ENCODE measurements around the gene TXNRD2.

The TXNRD2 gene

DNA sequence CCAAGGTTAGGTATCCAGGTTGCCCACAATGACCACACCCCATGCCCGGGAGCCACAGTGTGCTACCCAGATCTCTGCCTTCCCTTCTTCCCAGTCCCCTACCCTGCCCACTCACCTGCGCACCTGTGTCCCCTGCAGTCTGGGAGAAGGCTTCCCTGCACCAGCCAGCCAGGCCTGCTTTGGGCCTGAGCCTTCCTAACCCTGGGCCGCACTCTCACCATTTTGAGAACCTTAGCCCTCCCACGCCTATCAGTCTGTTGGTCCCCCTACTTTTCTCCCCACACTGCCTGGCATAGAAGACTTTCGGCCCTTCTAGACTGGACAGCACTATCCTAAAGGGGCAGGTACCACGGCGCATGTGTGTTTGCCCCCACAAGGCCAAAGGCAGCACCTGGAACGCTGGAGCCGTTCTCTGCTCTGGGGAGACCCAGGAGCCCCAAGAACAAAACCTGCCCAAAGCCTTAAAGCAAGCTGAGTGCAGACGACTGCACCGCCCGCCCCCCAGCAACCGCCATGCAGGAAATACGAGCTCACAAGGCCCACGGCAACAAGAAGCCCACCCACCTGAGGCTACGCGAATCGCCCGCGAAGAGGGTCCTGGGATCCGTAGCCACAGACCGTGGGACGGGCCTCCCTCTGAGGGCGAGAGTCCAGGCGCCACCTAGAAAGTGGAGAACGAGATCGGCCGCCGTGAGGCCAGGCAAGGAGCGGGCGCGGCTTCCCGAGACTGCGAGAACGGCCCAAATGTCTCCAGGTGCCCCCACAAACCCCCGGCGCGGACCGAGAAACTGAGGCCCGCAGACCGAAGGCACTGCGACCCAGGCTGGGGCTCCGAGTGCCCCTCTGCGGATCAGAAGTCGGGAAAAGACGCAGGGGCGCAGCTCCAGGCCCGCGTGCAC, 87.5 kb downstream of the TXNRD2 start:
- peak; percentile 39 for DNase-seq

DNA sequence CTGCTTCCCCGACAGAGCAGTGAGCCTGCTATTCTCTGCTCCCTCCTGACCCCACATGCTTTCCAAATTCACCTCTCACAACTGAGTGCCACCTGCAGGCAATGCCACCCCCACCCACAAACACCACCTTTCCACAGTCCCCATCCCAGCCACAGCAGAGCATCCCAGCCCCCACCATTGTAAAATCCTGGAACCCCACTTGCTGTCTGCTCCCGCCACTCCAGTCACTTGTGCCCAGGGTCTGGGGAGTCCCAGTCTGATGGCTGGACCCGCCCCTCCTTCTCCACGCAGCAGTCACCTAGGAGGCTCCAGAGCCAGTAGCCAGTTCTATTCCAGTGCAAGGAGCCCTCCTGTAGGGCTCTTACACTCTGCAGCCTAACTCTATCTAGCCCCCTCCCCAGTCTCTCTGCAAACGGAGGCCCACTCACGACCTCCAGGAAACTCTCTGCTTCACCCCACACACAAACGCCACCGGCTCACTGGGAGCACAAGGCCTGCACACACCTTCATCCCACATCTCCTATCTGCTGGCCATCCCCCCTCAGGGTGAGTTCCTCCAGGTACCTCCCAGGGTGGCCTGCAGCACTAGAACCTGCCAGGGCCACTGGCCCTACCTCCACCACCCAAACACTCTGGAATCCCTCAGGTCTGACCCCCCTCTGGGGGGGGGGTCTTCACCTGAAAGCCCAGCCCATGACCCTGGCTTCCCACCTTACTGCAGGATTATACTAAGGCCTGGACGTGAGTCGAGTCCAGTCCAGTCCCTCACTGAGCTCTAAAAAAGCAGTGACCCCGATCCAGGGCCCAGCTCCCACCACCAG, 88.3 kb downstream of the TXNRD2 start:
- DNase-seq, result no peak

DNA sequence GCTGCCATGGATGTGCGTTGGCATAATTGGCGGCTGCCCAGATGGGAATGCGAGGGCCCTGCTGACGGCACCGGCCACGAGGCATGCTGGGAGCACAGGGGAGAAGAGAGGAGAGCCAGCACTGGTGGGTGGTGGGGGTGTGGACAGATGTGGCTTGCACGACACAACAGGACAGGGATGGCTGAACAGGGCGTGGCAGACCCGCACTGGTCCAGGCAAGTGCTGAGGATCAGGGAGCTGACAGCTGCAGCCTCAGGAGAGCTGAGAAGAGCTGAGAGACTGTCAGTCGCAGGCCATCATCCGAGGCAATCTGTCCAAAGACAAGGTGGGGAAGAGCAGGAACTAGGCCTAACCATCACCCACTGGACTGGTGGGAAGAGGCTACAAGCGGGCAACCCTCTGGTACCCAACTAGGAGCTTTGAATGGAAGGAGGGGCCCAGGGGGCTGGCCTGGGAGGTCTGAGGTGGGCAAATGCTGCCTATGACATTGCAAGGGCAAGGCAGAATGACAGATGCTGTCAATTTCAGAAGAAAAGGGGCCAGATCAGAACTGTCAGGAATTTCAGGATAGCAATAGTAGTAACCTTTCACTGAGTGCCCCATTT, 89.3 kb downstream of the TXNRD2 start:
- DNase-seq, result no peak

DNA sequence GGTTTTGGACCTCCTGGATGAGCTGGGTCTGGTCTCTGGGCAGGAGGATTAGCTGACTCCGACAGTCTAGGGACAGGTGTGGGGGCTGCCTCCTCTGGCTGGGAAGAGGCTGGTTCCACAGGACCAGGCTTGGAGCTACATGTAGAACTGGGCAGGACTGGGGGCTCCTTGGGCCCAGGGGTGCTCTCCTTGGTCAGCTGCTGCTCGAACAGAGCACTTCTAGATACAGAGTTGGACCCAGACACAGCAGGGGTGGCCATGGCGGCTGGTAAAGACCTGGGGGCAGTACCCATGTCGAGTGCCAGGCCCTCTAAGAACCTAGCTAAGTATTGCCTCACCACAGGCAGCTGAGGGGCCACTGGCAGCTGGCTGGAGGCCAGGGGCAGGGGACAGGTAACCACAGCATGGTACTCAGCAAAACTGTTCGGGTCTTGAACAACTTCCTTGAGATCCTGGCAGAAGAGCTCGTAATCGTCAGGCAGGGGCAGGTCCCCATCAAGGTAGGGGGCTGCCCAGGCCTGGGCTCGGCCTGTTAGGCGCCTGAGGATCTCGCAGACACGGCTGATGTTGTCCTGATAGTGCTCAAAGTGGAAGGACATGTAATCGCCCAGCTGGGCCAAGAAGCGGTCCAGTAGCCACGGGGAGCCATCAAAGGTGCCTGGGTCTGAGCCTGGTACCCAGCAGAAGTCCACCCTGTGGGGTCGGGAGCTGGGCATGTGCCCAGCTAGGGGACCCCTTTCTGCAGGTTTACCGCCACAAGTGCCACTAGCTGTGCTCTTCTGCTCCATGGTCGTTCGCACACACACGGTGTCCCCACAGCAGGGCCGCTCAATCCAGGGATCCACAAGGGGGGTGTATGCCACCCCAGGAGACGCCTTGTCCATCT, 90.1 kb downstream of the TXNRD2 start:
- DNase-seq, result no peak

DNA sequence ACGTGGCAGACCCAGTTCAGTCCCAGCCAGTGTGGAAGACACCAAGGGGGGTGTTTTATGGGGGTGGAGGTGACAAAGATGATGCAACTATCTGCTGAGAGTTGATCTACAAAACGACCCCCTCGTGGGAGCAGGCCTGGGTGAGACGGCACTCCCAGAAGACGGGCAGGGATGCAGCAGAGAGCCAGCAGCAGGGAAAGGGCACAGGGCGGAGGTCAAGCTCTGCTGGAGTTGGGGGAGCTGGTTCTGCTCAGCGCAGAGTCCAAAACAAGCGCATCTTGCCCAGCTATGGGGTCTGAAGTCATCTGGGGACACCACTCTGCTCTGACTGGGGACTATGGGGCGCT, 90.9 kb downstream of the TXNRD2 start:
- no peak for DNase-seq

DNA sequence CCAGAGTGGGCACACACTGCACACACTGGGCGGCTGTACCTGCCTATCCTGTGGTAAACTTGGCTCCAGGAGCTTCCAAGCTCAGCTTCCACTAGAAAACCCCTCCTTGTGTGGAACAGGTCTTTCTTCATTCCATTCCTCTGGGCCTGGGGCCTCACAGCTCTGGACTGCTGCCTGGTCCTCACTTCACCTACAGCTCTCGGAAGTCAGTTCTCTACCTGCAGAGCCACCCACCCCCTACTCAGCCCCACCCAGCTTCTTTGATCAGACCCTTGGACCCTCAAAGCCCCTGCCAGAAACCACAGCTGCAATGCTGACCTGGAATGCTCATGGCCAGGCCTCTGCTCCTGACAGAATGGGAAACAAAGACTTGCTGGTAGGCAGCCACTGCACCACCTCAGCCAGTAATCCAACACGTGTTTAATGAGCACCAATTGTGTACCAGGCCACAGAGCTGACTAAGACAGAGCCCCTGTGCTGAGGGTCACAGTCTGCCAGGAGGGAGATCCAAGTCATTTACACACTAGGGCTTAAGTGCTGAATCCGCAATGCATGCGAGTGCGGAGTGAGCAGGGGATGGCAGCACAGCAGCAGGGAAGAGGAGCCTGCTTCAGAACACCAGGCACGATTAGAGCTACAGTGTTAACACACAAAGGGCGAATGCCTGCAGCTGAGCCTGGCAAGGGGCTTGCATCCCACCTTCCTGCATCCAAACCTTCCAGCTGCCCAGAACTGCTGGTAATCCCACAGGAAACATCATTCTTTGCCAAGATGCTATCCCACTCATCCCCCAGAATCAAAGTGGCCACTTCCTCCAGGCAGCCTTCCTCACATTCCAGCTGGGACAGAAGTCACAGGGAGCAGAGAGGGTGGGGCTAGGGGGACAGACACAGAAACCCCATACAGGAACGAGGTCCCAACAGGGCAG, 91.5 kb downstream of the TXNRD2 start:
- DNase-seq, result no peak

DNA sequence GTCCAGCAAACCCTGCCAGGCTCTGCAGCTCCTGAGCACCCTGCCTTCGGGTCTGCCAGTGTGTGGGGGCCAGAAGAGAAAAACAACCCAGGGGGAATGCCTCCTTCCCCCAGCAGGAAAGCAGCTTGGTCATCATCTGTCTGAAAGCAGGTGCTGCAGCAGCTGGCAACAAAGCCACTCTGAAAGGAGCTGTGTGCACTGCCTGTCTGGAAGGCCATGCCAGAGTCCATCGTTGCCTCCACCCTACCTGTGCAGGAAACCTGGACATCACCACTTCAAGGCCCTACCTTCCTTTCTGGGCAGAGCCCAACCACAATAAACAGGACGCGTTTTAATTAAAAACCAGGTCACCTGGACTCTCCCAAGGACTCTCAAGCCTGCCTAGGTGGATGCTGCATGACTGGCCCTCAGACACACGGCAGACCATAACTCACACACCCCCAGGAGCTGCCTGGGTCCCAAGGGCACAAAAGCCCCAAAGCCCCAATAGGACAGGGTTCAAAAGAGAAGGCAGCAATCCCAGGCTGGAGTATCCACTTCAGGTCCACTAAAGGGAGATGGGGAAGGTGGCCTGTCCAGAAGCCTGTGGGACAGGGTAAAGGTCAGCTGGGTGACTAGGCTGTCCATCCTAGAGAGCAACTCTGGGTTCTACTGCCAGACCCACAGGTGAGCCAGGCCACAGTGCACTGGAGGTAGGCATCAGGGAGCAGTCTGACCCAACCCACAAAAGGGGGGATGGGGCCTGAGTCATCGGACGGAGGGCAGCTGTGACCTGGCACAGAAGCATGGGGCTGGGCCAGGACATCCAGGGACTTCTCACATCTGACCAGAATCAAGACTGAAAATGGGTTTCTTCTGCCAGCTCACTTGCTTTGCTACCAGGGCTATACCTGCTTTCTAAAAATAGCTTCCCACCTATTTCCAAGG, 93.1 kb downstream of the TXNRD2 start:
- peak; percentile 39 for DNase-seq

DNA sequence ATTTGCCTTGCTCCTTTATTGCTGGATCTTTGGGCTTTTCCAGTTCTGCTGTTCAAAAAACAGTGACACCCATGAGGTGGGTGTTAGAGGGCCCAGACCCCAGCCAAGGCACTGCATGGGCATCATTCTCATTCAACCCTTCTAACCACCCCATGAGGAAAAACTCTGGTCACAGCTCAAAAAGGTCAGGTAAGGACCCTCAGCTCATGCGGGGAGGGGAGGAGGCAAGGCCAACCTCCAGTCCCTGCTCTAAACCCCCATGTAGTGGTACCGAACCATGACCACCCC, 94.3 kb downstream of the TXNRD2 start:
- DNase-seq, result no peak

DNA sequence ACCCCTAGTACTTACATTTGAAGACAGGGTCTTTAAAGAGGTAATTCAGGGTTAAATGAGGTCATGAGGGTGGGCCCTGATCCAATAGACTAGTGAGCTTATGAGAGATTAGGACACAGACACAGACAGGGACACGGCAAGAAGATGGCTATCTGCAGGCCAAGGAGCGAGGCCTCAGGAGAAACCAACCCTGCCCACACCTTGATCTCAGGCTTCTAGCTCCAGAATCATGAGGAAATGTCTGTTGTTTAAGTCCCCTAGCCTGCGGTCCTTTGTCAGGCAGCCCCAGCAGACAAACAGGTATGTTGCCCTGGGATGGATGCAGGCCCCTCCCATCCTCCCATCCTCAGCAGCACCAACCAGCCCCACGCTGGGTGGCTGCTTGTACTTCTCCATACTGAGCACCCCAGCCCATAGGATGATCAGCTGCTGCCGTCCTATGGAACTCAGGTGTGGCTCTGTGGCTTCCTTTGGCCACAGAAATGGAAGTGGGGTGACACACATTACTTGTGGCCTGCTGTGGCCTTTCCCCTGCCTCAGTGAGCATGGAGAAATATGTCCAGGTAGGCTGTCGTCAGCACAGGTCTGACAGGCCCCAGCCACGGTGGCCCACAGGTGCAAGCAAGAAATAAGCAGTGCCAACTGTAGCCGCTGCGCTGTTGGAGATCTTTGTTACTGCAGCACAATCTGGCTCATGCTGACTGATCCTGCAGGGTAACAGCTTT, 94.8 kb downstream of the TXNRD2 start:
- no peak for DNase-seq

DNA sequence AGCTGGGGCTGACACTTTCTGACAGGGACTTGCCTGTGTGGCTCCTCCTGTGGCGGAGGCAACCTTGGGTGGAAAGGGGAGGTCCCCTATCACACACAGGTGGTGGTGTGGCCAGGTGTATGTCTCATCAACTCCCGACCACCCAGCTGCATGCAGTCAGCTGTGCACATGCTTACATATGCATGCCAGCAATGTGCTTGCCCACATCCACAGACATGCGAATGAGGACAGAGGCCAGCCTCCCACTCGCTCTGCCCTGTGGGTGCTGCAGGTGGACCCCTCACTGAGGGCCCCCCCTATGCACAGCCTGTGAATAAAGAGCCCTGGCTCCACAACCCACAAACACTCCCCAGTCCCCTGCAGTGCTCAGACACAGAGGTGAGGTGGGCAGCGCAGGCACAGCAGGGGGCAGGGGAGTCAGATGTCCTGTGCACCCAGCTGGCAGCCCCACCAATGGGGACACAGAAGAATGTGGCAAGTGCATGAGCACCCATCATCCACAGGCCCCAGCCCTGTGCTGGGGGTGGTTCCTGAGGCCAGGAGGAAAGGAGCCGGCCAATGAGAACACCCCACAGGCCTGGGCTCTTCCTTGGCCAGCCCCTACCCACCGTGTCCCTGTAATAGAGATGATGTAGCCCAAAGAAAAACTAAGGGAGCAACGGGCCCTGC, 96.4 kb downstream of the TXNRD2 start:
- DNase-seq, result no peak

DNA sequence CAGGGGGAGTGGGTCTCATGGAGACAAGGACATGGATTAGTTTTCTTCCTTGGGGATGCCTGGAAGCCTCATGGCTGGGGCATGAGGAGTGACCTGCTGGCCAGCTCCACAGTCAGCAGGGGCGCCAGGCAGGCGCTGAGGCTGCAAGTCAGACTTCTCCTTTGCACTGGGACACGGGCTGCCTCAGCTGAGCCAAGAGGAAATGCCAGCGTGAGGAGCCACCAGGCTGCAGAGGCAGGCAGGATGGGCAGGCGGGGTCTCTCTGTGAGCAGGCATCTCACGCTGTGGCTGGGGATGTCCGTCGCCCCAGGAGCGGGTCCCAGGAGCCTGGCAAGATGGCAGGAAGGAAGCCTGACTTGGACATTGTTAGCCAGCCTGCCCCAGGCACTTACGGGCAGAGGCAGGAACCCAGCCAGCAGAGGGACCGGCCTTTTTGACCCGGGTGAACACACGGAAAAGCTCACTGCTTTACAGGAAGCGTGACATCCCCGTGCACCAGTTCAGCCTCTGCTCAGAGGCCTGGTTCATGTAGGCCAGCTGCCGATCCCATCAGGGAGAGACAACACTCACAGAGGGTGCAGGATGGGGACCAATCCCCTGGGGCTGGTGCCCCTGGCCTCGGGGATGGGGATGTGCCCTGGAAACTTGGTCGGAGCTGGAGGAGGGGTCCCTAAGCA, 97.1 kb downstream of the TXNRD2 start:
- DNase-seq, result no peak

DNA sequence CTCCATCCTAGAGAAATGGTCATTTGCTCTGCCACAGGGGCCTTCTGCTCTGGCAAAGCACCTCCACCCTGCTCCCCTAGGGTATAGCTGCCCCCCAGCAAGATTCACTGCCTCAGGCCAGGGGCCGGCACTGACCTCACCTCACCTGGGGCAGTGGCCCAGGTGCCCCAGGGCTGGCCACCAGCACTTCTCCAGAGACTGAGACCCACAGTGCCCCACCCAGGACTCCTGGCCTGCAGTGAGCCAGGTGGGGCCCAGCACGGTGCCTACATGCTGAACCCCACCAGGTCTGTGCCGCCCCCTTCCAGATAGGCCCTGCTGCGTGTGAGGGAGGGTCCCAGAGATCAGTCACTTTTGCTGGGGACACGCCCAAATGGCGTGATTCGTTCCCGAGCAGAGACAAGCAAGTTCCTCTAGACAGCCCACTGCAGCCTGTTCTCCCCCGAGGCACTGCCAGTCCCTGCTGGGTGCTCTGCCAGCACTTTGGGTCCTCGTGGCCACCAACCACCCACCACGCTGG, 97.7 kb downstream of the TXNRD2 start:
- no peak for DNase-seq

DNA sequence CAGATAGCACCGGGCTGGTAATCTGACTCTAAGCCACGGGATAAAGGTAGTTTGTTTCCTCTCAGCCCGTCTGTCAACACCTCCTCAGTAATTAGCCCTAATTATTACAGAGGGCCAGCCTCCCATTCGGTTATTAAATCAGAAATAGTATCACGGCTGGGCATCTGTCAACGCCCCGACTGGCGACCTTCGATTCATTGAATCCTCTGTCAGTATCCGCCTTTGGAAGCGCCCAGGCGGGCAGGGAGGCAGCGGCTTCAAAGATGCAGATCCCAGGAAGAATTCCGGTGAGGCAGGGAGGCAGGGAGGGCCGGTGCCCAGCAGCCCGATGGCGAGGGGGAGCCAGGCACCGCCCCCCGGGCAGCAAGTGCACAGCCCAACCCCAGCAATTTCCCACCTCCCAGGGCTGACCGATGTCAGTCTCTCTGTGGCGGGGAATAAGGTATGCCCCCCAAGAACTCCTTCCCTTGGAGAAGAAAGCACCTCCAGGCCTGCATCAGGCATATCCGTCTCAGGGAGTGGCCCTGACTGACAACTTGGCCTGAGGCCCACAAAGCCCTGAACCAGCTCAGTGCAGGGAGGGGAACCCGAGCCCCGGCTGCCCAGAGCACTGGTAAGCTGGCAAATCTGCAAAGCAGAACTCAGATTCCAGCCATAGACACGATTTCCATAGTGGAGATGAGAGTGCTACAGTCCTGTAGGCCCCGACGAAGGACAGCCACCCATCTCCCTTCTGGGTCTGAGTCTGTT, 98.3 kb downstream of the TXNRD2 start:
- DNase-seq, result no peak

DNA sequence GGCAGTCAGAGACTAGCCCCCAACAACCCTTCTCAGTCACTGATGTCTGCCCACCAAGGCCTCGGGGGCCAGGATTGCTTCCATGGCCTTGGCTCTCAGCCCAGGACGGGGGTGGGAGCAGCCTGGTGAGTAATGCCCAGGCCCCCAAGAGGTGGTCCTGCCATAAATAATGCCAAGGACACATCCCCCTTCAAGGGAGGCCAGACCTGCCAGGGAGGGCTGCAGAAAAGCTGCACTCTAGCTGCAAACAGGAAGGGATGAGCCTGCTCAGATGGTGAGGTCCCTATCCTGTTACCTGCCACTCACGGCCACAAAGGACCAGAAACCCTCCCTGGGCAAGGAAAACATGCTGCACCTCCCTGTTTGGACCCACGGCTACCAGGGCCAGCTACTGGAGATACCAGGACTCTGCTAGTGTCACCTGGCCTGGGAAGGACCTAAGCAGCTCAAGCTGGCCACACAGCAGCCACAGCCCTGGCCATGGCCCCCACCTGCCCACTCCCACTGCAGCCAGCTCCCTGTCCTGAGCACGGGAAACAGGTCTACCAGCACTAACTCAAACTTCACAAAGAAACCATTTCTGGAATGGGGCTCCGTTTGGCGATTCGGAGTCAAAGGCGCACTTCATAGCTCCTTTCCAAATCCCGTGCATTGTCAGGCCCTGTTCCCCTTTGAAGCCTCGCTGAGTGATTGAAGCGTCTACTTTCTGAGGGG, 99.1 kb downstream of the TXNRD2 start:
- no peak for DNase-seq

DNA sequence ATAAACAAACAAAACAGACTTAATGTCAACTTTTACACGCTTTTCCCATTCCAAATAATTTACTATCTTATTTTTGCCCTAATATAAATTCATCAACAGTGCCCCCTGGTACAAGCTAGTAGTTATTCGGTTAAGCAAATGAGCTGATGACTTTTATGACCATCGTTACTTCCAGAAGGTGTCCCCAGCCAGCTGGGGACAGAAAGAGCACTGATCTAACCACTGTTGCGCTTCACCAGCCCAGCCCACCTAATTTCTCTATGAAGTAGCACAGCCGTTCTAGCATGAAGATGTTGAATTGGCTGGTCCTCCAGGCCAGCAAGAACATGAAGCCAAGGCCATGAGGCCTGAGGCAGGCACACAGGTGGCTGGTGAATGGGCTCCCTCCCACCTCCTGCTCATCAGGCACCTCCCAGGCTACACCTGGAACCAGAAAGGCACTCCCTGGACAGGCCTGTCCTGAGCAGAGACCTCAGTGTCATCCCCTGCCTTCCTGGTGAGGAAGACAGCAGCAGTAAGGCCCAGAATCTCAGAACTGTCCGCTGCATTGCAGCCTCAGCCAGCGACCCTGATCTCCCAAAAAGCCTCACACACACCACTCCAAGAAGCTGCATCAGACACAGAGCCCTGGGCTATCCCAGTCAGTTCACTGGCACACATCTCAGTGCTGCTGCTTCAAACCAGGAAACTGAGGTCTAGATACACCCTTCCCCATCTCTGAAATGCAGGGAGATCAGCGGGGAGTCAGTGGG, 99.8 kb downstream of the TXNRD2 start:
- no peak for DNase-seq

DNA sequence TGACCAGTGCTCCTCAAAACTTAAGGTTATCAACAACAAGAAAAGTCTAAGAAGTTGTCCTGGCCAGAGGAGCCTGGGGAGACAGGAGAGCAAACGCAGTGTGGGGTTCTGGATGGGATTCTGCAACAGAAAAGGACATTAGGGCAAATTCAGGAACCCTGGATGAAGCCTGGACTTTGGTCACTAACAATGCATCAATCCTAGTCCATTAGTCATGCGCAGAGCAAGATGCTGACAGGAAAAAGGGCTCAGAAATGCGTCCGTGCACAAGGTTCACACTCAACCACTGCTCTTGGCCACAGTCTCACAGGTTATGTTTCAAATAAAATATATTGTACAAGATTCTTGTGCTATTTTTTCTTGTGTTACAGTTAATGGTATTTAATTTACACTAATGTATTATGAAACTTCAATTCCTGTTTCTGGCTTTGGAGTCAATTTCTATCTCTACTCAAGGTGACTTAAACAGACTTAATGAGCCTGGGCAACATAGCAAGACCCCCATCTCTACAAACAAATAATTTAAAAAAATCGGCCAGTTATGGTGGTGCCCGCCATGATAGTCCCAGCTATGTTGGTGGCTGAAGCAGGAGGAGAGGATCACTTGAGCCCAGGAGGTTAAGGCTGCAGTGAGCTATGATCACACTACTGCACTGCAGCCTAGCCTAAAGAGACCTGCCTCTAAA, 100.5 kb downstream of the TXNRD2 start:
- no peak for DNase-seq
